ENCODE data around the gene CSRP1.
"Not testable (repeated sequence)": the region's sequence is repeated elsewhere in the genome, so short reads cannot be mapped to it uniquely, and the experiment has no call there.

CSRP1 gene

DNA sequence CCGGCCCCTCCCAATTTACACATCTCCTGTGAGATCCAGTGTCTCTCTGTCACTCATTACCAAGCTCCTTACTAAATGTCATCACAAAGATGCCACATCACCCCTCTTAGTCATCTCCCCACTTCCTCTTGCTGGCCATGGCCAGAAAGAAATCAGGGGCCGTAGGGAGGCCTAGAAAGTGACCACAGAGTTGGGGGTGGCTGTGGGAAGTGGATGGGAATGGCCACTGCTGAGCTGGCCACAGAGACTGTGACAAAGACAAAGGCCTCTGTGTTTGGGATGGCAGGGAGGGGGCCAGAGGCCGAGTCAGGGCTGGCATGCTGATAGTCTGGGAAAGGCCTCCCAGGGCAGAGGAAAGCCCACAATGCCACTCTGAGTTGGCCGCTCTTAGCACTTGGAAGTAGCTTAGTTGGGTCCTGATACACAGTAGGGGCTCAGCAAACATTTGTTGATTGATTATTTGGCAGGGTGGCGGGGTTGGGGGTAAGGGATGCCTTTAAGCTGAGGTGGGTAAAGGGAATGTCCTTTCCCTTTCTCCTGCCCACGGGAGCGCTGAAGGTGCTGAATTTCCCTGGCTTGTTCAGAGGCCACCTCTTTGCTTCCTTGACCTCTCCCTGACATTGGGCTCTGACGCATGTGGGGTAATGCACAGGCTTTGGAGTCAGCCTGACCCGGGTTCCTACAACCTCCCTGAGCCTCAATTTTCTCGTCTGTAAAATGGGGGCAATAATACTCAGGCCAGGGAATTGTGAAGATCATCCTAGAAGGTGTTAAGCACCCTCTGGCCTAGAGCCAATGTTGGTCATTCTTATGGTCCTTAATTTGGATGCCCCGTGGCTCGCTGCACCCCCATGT lies 45.2 kb upstream of the CSRP1 start:
- DNase-seq (ENCODE audit: low read depth in 2 of 2): peak in 1 of 2 donors; percentile 81
- no peak for TF ChIP-seq CTCF (IDR thresholded peaks at IDR 0.05; ENCODE audit: low read depth, low read length)
- no peak overlapping the region for H3K4me3 ChIP-seq (replicated peaks in 1 of 2; ENCODE audit: low read depth in 2 of 2, low read length in 2 of 2)

DNA sequence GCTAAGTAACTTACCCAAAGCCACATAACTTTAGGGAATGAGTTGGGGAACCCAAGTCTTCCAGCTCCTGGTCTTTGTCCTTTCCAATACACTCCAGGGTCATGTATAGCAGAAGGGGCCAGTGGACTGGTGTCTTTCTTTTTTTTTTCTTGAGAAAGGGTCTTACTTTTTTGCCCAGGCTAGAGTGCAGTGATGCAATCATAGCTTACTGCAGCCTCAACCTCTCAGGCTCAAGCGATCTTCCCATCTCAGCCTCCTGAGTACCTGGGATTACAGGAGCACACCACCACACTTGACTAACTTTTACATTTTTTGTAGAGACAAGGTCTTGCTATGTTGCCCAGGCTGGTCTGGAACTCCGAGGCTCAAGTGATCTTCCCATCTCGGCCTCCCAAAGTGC lies 44.2 kb upstream of the CSRP1 start:
- DNase-seq (ENCODE audit: low read depth in 2 of 2): no peak
- no peak for TF ChIP-seq CTCF (IDR thresholded peaks at IDR 0.05; ENCODE audit: low read depth, low read length)
- no peak overlapping the region for H3K4me3 ChIP-seq (replicated peaks in 1 of 2; ENCODE audit: low read depth in 2 of 2, low read length in 2 of 2)

- H3K4me3 ChIP-seq (replicated peaks in 1 of 2; ENCODE audit: low read depth in 2 of 2, low read length in 2 of 2); DNase-seq (ENCODE audit: low read depth in 2 of 2): not testable (repeated sequence)
Observed at GRCh38 chr1:201549522-201549921, 42.6 kb upstream of the CSRP1 start.

- H3K4me3 ChIP-seq (replicated peaks in 1 of 2; ENCODE audit: low read depth in 2 of 2, low read length in 2 of 2): no peak overlapping the region
- DNase-seq (ENCODE audit: low read depth in 2 of 2): no peak
- no peak for TF ChIP-seq CTCF (IDR thresholded peaks at IDR 0.05; ENCODE audit: low read depth, low read length)
Observed at GRCh38 chr1:201545851-201546492, 39.0 kb upstream of the CSRP1 start.

- no peak overlapping the region for H3K4me3 ChIP-seq (replicated peaks in 1 of 2; ENCODE audit: low read depth in 2 of 2, low read length in 2 of 2)
- DNase-seq (ENCODE audit: low read depth in 2 of 2): no peak
- no peak for TF ChIP-seq CTCF (IDR thresholded peaks at IDR 0.05; ENCODE audit: low read depth, low read length)
Observed at GRCh38 chr1:201544710-201545109, 37.8 kb upstream of the CSRP1 start.

DNA sequence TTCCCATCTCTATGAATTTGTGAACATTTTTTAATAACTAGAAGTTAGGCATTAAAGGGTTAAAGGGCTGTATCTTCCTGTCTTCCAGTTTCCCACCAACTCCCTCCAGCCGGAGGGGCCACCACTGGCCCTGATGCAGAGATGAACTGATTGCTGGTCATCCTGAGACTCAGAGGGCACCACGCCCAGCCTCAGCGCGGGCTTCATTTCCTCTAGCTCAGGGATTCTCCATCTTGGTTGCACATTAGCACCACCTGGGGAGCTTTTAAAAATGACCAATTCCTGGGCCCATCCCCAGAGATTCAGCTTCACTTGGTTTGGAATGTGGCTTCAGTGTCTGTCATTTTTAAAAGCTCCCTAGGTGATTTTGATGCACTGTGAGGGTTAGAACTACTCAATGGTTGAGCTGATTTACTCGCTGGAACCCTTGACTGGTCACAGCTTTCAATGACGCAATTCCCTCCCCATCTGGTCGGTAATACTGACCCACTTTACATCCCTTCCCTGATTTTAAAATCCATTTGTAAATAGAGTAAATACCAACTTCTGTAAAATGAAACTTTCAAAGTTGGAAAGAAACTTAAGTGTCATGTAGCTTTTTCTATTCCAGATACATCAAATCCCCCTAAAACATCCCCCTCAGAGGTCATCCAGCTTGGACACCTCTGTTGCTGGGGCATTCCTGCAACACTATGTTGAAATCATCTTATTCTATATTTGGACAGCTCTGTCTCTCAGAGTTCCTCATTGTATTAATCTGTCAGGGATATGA lies 37.1 kb upstream of the CSRP1 start:
- no peak for TF ChIP-seq CTCF (IDR thresholded peaks at IDR 0.05; ENCODE audit: low read depth, low read length)
- DNase-seq (ENCODE audit: low read depth in 2 of 2): no peak
- no peak overlapping the region for H3K4me3 ChIP-seq (replicated peaks in 1 of 2; ENCODE audit: low read depth in 2 of 2, low read length in 2 of 2)
